Mesothelial cell of epicardium (in vitro differentiated cells): Measurements from ENCODE around the gene PPM1D. TPM values are rescaled to one million over a fixed set of nuclear protein-coding genes. Genes with fewer than 3 reads are reported as not detected.

Experiments used
- DNase-seq, 2 experiments: peaks; one replicate each; pipeline ENCODE4 v3.0.0; 2021; ENCODE audit warnings: low spot score in 2 of 2; ENCODE audit not compliant: unreplicated experiment in 2 of 2
- H3K27ac Mint-ChIP-seq: 2 replicates; pipeline ENCODE4 v1.8.0; 2021; ENCODE audit warnings: mixed read lengths
- H3K27me3 Mint-ChIP-seq: 2 replicates; pipeline ENCODE4 v1.8.0; 2021; ENCODE audit warnings: low read depth, mixed read lengths
- H3K36me3 Mint-ChIP-seq: 2 replicates; pipeline ENCODE4 v1.8.0; 2021; ENCODE audit warnings: mixed read lengths
- H3K4me1 Mint-ChIP-seq: 2 replicates; pipeline ENCODE4 v1.8.0; 2021; ENCODE audit warnings: mixed read lengths
- H3K4me3 Mint-ChIP-seq: 2 replicates; pipeline ENCODE4 v1.8.0; 2021; ENCODE audit warnings: mild to moderate bottlenecking, moderate library complexity, mixed read lengths
- H3K9me3 Mint-ChIP-seq: 2 replicates; pipeline ENCODE4 v1.8.0; 2021; ENCODE audit warnings: mixed read lengths
- CTCF ChIP-seq: fragments of 200-600 bp; sonication (generic); IDR thresholded peaks from one replicate; pipeline ENCODE4 v1.5.0; 2021; ENCODE audit warnings: antibody characterized with exemption; ENCODE audit not compliant: unreplicated experiment
- total RNA-seq: library from RNA; stranded (reverse); gene quantifications from 3 replicates; pipeline ENCODE4 v1.2.1, GENCODE V29; 2021

Gene PPM1D
- total RNA-seq, 1 donor from 2014 or later, result 26.7 TPM

- no peaks in the 10 kb centered on the region for H3K27me3 Mint-ChIP-seq
Measured at GRCh38 chr17:60559995-60560859, 39.8 kb upstream of the PPM1D start.

GRCh38 chr17:60560860-60561257 lies 39.1 kb upstream of the PPM1D start:
- no peak for TF ChIP-seq CTCF
- Mint-ChIP-seq H3K9me3 (peaks cover 25% of the 10 kb centered on the region), H3K4me1 (peaks cover 5% of the 10 kb centered on the region), H3K4me3 (no peak overlapping the region), H3K27ac (no peak overlapping the region), H3K27me3 (no peaks in the 10 kb centered on the region), H3K36me3 (peaks cover 17% of the 10 kb centered on the region)
- DNase-seq, result no peak

More at GRCh38 chr17:60559995-60560859, 39.8 kb upstream of the PPM1D start:
- peaks cover 5% of the 10 kb centered on the region for H3K4me1 Mint-ChIP-seq
- peaks cover 25% of the 10 kb centered on the region for H3K9me3 Mint-ChIP-seq
- H3K4me3 Mint-ChIP-seq, result no peak overlapping the region
- no peak overlapping the region for H3K27ac Mint-ChIP-seq
- no peak for TF ChIP-seq CTCF
- peaks cover 17% of the 10 kb centered on the region for H3K36me3 Mint-ChIP-seq
- DNase-seq, result no peak

- H3K4me1 Mint-ChIP-seq, result peaks cover 5% of the 10 kb centered on the region
- TF ChIP-seq CTCF, result no peak
- no peak overlapping the region for H3K4me3 Mint-ChIP-seq
- no peaks in the 10 kb centered on the region for H3K27me3 Mint-ChIP-seq
- peaks cover 11% of the 10 kb centered on the region for H3K36me3 Mint-ChIP-seq
- H3K9me3 Mint-ChIP-seq, result peaks cover 15% of the 10 kb centered on the region
- no peak for DNase-seq
- H3K27ac Mint-ChIP-seq, result no peak overlapping the region
Measured at GRCh38 chr17:60562421-60562820, 37.6 kb upstream of the PPM1D start.

GRCh38 chr17:60563743-60564142 lies 36.2 kb upstream of the PPM1D start:
- Mint-ChIP-seq H3K9me3 (peaks cover 2% of the 10 kb centered on the region), H3K4me1 (peaks cover 9% of the 10 kb centered on the region), H3K36me3 (peaks cover under 1% of the 10 kb centered on the region), H3K27me3 (no peaks in the 10 kb centered on the region), H3K4me3 (no peak overlapping the region), H3K27ac (no peak overlapping the region)
- no peak for DNase-seq
- TF ChIP-seq CTCF, result no peak

GRCh38 chr17:60565233-60565632 lies 34.8 kb upstream of the PPM1D start:
- DNase-seq, result no peak
- H3K4me3 Mint-ChIP-seq, result no peak overlapping the region
- H3K27ac Mint-ChIP-seq, result no peak overlapping the region
- H3K9me3 Mint-ChIP-seq, result no peaks in the 10 kb centered on the region
- peaks cover 13% of the 10 kb centered on the region for H3K4me1 Mint-ChIP-seq
- TF ChIP-seq CTCF, result no peak
- no peaks in the 10 kb centered on the region for H3K36me3 Mint-ChIP-seq
- H3K27me3 Mint-ChIP-seq, result no peaks in the 10 kb centered on the region
